ENCODE measurements around the gene SLC10A7.

SLC10A7 gene

DNA sequence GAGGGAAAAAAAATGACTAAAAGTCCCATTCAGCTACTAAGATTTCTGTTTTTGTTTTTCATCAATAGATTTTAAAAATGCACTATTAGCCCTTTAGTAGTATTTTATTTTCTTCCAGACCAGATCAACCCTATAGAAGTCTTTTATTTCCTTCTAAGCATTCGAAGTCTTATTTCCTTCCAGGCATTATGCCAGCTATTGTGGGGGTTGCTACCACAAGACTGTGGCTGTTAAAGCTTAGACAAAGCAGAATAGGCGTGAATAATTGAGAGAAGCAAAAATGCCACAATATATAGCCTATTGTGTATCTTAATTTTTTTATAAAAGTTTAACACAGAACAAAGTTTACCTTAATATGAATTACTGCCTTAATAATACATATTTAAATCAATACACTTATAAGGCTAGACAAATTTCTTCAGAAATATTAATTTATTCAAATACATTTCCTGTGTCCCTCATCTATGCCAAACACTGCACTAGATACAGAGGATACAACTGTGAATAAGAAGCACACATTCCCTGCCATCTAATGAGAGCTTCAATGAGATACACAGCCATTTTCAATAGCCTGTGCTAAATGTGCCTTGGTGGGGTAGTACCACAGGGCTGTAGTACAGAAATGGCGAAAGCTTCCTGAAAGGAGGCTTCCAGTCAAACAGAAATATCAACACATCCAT is 33.1 kb downstream of the SLC10A7 start:
- Histone ChIP-seq H2AFZ (ENCODE audit: low read length) (no peak overlapping the region), H3K4me1 (ENCODE audit: low read length) (no peaks in the 10 kb centered on the region), H3K9ac (ENCODE audit: low read length) (no peak overlapping the region), H3K4me2 (ENCODE audit: low read depth, low read length) (no peak overlapping the region), H3K36me3 (replicated peaks; ENCODE audit: insufficient read depth, low read length) (no peaks in the 10 kb centered on the region; the same call in 1 of the 2 replicates), H3K9me2 (replicated peaks; ENCODE audit: insufficient read depth, low read length) (no peaks in the 10 kb centered on the region), H3K79me2 (ENCODE audit: low read length) (no peaks in the 10 kb centered on the region), H3K4me3 (ENCODE audit: low read length) (no peak overlapping the region), H3F3A (ENCODE audit: insufficient read depth, low read length) (no peaks in the 10 kb centered on the region), H4K20me1 (ENCODE audit: insufficient read depth, low read length) (no peaks in the 10 kb centered on the region), H3K9me3 (replicated peaks; ENCODE audit: insufficient read depth, low read length) (no peaks in the 10 kb centered on the region), H3K27ac (ENCODE audit: low read length) (no peak overlapping the region), H3K27me3 (replicated peaks; ENCODE audit: insufficient read depth, low read length) (no peaks in the 10 kb centered on the region)
- DNase-seq = no peak
- TF ChIP-seq EZH2 (optimal IDR thresholded peaks at IDR 0.05; ENCODE audit: low read depth, low read length) (no peak), CTCF (IDR thresholded peaks at IDR 0.05; ENCODE audit: low read length) (no peak), EZH2phosphoT487 (IDR thresholded peaks at IDR 0.05; ENCODE audit: low read length) (no peak)

GRCh38 chr4:146486565-146486964 is 35.2 kb downstream of the SLC10A7 start:
- no peaks in the 10 kb centered on the region for H3K9me2 ChIP-seq (replicated peaks; ENCODE audit: insufficient read depth, low read length)
- TF ChIP-seq CTCF (IDR thresholded peaks at IDR 0.05; ENCODE audit: low read length) (no peak), EZH2phosphoT487 (IDR thresholded peaks at IDR 0.05; ENCODE audit: low read length) (no peak), EZH2 (optimal IDR thresholded peaks at IDR 0.05; ENCODE audit: low read depth, low read length) (no peak)
- H3K4me3 ChIP-seq (ENCODE audit: low read length) = no peak overlapping the region
- H3K9ac ChIP-seq (ENCODE audit: low read length) = no peak overlapping the region
- H3K4me1 ChIP-seq (ENCODE audit: low read length) = no peaks in the 10 kb centered on the region
- H3K79me2 ChIP-seq (ENCODE audit: low read length) = no peaks in the 10 kb centered on the region
- no peaks in the 10 kb centered on the region for H4K20me1 ChIP-seq (ENCODE audit: insufficient read depth, low read length)
- no peaks in the 10 kb centered on the region for H3F3A ChIP-seq (ENCODE audit: insufficient read depth, low read length)
- no peak overlapping the region for H2AFZ ChIP-seq (ENCODE audit: low read length)
- H3K27me3 ChIP-seq (replicated peaks; ENCODE audit: insufficient read depth, low read length) = no peaks in the 10 kb centered on the region
- H3K9me3 ChIP-seq (replicated peaks; ENCODE audit: insufficient read depth, low read length) = no peaks in the 10 kb centered on the region
- H3K4me2 ChIP-seq (ENCODE audit: low read depth, low read length) = no peak overlapping the region
- H3K36me3 ChIP-seq (replicated peaks; ENCODE audit: insufficient read depth, low read length) = no peaks in the 10 kb centered on the region; the same call in 1 of the 2 replicates
- H3K27ac ChIP-seq (ENCODE audit: low read length) = no peak overlapping the region
- DNase-seq = no peak

- Histone ChIP-seq H3K4me3 (ENCODE audit: low read length) (no peak overlapping the region), H3K27ac (ENCODE audit: low read length) (no peak overlapping the region), H3K9me3 (replicated peaks; ENCODE audit: insufficient read depth, low read length) (no peaks in the 10 kb centered on the region), H4K20me1 (ENCODE audit: insufficient read depth, low read length) (no peaks in the 10 kb centered on the region), H3K36me3 (replicated peaks; ENCODE audit: insufficient read depth, low read length) (no peaks in the 10 kb centered on the region; the same call in 1 of the 2 replicates), H3K27me3 (replicated peaks; ENCODE audit: insufficient read depth, low read length) (no peaks in the 10 kb centered on the region), H3K4me1 (ENCODE audit: low read length) (no peaks in the 10 kb centered on the region), H3K9ac (ENCODE audit: low read length) (no peak overlapping the region), H3F3A (ENCODE audit: insufficient read depth, low read length) (no peaks in the 10 kb centered on the region), H2AFZ (ENCODE audit: low read length) (no peak overlapping the region), H3K9me2 (replicated peaks; ENCODE audit: insufficient read depth, low read length) (no peaks in the 10 kb centered on the region), H3K79me2 (ENCODE audit: low read length) (no peaks in the 10 kb centered on the region), H3K4me2 (ENCODE audit: low read depth, low read length) (no peak overlapping the region)
- no peak for DNase-seq
- TF ChIP-seq EZH2phosphoT487 (IDR thresholded peaks at IDR 0.05; ENCODE audit: low read length) (no peak), CTCF (IDR thresholded peaks at IDR 0.05; ENCODE audit: low read length) (no peak), EZH2 (optimal IDR thresholded peaks at IDR 0.05; ENCODE audit: low read depth, low read length) (no peak)
Observed at GRCh38 chr4:146485968-146486367, 35.8 kb downstream of the SLC10A7 start.
